Measurements from ENCODE around the gene CPSF4L. TPM values are rescaled to one million over a fixed set of nuclear protein-coding genes. Genes with fewer than 3 reads are reported as not detected.

CPSF4L gene
- total RNA-seq, 4 donors from 2014 or later = not detected

DNA sequence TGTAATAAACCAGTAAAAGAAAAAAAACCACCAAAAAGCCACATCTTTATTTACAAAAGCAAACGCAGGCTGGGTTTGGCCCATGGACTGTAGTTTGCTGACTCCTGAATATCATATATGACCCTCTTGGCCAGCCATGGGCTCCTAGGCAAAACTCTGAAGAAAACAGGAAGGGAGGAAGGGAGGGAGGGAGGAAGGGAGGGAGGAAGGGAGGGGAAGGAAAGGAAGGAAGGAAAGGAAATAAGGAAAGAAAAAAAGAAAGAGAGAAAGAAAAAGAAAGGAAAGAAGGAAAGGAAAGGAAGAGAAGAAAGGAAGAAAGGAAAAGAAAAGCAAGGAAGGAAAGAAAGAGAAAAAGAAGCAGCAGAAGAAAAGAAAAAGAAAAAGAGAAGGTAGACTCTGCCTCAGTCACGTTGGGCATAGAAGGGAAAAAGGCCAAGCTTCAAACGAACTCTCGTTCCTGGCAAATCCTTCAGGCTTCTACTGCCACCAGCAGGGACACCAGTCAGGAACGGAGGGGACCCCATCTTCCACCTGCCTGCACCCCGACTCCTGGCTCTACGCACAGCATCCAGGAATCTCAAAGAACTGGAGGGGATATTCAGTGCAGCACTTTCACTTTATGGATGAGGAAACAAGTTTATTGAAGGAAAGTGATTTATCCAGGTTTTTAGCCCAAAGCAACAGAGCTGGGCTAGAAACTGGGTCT, 28.0 kb upstream of the CPSF4L start:
- intact Hi-C loops (cut with DNase I) = no loop called here
- no peak for DNase-seq
- 70 to 77% methylated on average over 7 of the region's 7 CpGs for WGBS, 2 donors

GRCh38 chr17:73288534-73289302, 27.0 kb upstream of the CPSF4L start:
- TF ChIP-seq POLR2A (IDR thresholded peaks at IDR 0.05) (no peak), CTCF (IDR thresholded peaks at IDR 0.05) (no peak)
- H3K36me3 ChIP-seq = peaks cover 21 to 23% of the 10 kb centered on the region in 2 donors
- intact Hi-C loops (cut with DNase I) = no loop called here
- DNase-seq = peak; percentile 52 to 60
- no peaks in the 10 kb centered on the region for H3K9me3 ChIP-seq
- no peak overlapping the region for H3K4me3 ChIP-seq (replicated peaks in 1 of 3)
- peak overlapping the region; percentile 94 to 98 (median 94) for H3K27ac ChIP-seq
- WGBS, 2 donors = 70% methylated on average over 19 of the region's 19 CpGs
- H3K4me1 ChIP-seq = peaks cover 56 to 93% of the 10 kb centered on the region in 2 donors
- H3K27me3 ChIP-seq = no peaks in the 10 kb centered on the region

More for the DNA sequence above, 28.0 kb upstream of the CPSF4L start:
- TF ChIP-seq POLR2A (IDR thresholded peaks at IDR 0.05) (no peak), CTCF (IDR thresholded peaks at IDR 0.05) (no peak)
- H3K4me3 ChIP-seq (replicated peaks in 1 of 3) = no peak overlapping the region
- peaks cover 66 to 99% of the 10 kb centered on the region in 2 donors for H3K4me1 ChIP-seq
- peak overlapping the region; percentile 94 to 98 (median 94) for H3K27ac ChIP-seq
- H3K9me3 ChIP-seq = no peaks in the 10 kb centered on the region
- no peaks in the 10 kb centered on the region for H3K27me3 ChIP-seq
- peaks cover 16 to 17% of the 10 kb centered on the region in 2 donors for H3K36me3 ChIP-seq

DNA sequence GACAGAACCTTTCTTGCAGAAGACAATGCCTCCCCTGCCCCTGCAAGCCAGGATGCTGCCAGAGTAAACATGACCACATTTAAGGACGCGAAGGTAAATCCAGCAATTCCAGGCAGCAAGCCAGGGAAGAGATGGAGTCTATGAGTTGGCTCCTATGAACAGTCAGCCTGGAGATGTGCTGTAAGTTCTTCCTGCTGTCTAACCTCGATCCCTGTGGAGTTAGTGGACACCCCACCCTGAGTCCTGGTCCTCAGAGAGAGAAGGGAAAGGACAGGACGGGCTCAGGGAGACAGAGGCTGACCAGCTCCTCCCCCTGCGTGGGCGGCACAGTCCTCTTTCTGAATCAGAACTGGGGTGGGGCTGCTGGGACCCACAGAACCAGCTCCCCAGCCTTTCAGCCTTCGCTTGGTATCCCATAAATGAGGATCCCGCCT, 25.2 kb upstream of the CPSF4L start:
- Histone ChIP-seq H3K4me1 (peaks cover 39 to 79% of the 10 kb centered on the region in 2 donors), H3K27ac (peak overlapping the region in 1 of 3 donors; percentile 94), H3K9me3 (no peaks in the 10 kb centered on the region), H3K36me3 (peaks cover 21 to 23% of the 10 kb centered on the region in 2 donors), H3K4me3 (replicated peaks in 1 of 3) (no peak overlapping the region), H3K27me3 (no peaks in the 10 kb centered on the region)
- intact Hi-C loops (cut with DNase I) = no loop called here
- WGBS, 2 donors = 50 to 52% methylated on average over 3 to 8 of the region's 8 CpGs
- no peak for DNase-seq
- TF ChIP-seq CTCF (IDR thresholded peaks at IDR 0.05) (no peak), POLR2A (IDR thresholded peaks at IDR 0.05) (no peak)

DNA sequence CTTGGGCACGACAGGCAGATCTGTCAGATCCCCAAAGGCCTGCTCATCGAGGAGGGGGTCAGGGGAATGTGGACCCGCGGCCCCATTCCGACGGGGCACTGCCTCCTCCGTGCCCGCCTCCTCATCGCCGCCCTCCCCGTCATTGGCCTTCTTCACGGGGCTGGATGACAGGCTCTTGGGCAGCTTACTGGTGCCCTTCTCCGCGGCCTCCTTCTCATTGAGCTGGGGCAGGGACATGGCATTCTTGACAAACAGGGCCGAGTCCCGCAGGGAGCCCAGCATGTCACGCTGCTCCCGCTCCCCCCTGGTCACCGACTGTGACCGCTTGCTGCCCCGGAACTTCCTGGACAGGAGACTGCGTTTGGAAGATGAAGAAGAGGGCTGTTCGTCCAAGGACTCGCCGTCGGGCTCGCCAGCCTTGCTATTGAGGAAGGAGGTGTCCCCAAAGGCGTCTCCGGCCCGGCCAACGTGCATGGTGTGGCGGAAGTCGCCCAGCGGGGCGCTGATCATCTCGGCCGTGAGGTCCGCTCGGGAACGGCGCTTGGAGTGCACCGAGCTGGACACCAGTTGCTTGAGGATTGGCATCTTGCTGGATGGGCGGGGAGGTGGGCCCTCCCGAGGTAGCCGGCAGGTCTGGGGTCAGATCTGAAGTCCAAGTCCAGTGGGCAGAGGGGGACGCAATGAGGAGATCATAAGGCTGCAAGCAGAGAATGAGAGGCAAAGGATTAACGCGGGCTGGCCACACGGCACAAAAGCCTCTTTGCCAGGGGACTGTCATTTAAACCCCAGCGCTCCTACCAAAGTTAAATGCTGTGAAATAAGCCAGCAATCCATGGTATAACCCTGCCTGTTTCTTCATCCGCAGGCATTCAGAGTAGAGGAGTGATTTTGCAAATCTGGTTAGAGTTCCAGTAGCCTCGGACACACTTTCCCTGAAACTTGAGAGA, 24.5 kb upstream of the CPSF4L start:
- DNase-seq = no peak
- WGBS, 2 donors = 88% methylated on average over 40 to 51 of the region's 52 CpGs
- intact Hi-C loops (cut with DNase I) = no loop called here
- peaks cover 21 to 23% of the 10 kb centered on the region in 2 donors for H3K36me3 ChIP-seq
- TF ChIP-seq CTCF (IDR thresholded peaks at IDR 0.05) (no peak), POLR2A (IDR thresholded peaks at IDR 0.05) (no peak)
- no peak overlapping the region for H3K4me3 ChIP-seq (replicated peaks in 1 of 3)
- H3K27me3 ChIP-seq = no peaks in the 10 kb centered on the region
- no peaks in the 10 kb centered on the region for H3K9me3 ChIP-seq
- peaks cover 33 to 72% of the 10 kb centered on the region in 2 donors for H3K4me1 ChIP-seq
- peak overlapping the region in 1 of 3 donors; percentile 23 for H3K27ac ChIP-seq
